ENCODE data around the gene CCNJ.

CCNJ gene

GRCh38 chr10:96053985-96054384, 10.6 kb downstream of the CCNJ start:
- DNase-seq (ENCODE audit: low spot score): no peak
- in situ Hi-C loops (cut with MboI; ENCODE audit: low sequenced_read_pairs, unreplicated experiment): no loop called here
- TF ChIP-seq CTCF (IDR thresholded peaks at IDR 0.05; ENCODE audit: borderline replicate concordance, control extremely low read depth, extremely low read depth, insufficient read depth, missing control alignments): no peak

DNA sequence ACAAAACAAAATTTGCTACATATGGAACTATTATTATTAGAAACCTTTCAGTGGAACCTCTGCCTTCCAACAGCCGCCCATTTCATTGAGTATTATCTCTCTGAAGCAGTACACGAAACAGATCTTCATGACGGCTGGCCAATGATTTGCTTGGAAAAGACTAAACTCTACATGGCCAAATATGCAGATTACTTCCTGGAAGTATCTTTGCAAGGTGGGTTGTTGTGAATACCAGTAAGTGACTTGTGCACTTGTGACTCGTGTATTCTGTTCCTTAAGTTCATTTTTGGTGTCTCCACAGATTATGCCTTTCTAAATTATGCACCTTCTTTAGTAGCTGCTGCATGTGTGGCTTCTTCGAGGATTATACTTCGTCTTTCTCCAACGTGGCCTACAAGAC, 13.4 kb downstream of the CCNJ start:
- DNase-seq (ENCODE audit: low spot score): no peak
- no peak for TF ChIP-seq CTCF (IDR thresholded peaks at IDR 0.05; ENCODE audit: borderline replicate concordance, control extremely low read depth, extremely low read depth, insufficient read depth, missing control alignments)
- in situ Hi-C loops (cut with MboI; ENCODE audit: low sequenced_read_pairs, unreplicated experiment): no loop called here

- DNase-seq (ENCODE audit: low spot score): no peak
- no peak for TF ChIP-seq CTCF (IDR thresholded peaks at IDR 0.05; ENCODE audit: borderline replicate concordance, control extremely low read depth, extremely low read depth, insufficient read depth, missing control alignments)
- in situ Hi-C loops (cut with MboI; ENCODE audit: low sequenced_read_pairs, unreplicated experiment): no loop called here
Measured at GRCh38 chr10:96061232-96061631, 17.8 kb downstream of the CCNJ start.

DNA sequence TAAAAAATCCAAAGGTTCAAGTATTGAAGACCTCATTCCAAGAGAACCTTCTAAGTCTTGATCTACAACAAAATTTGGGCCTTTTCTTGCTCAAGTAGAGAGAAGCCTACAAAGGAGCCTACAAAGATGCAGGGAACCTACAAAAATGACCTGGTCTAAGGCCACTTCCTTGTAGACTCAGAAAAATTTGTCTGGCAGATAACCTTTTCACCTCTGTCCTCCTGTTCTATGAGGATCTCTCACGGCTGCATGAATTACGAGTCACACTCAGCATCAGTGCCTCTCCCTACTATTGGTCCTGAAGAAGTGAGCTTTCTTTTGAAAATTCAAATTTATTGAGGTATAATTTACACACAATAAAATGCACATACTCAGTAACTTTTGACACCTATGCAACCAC, 29.3 kb downstream of the CCNJ start:
- DNase-seq (ENCODE audit: low spot score): no peak
- in situ Hi-C loops (cut with MboI; ENCODE audit: low sequenced_read_pairs, unreplicated experiment): no loop called here
- no peak for TF ChIP-seq CTCF (IDR thresholded peaks at IDR 0.05; ENCODE audit: borderline replicate concordance, control extremely low read depth, extremely low read depth, insufficient read depth, missing control alignments)

GRCh38 chr10:96073722-96074121, 30.3 kb downstream of the CCNJ start:
- no peak for TF ChIP-seq CTCF (IDR thresholded peaks at IDR 0.05; ENCODE audit: borderline replicate concordance, control extremely low read depth, extremely low read depth, insufficient read depth, missing control alignments)
- no peak for DNase-seq (ENCODE audit: low spot score)
- in situ Hi-C loops (cut with MboI; ENCODE audit: low sequenced_read_pairs, unreplicated experiment): no loop called here

DNA sequence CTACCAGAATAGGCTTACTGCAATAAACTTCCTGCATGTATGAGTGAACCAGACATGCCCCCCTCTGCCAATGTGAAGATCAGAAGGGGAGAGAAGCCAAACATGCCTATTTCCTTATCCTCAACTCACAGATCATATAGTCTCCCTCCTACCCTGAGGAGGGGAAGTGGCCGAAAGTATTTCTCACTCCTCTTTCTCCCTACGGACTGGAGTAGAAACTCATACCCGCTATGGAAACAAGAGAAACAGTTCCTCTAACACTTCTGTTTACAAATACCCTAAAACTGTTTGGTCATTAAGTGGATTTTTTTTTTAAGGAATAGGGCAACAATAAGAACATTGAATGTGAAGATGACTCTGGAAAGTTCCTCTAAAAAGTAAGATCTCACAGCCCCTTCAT, 31.4 kb downstream of the CCNJ start:
- in situ Hi-C loops (cut with MboI; ENCODE audit: low sequenced_read_pairs, unreplicated experiment): no loop called here
- TF ChIP-seq CTCF (IDR thresholded peaks at IDR 0.05; ENCODE audit: borderline replicate concordance, control extremely low read depth, extremely low read depth, insufficient read depth, missing control alignments): no peak
- no peak for DNase-seq (ENCODE audit: low spot score)

GRCh38 chr10:96075977-96076376, 32.6 kb downstream of the CCNJ start:
- in situ Hi-C loops (cut with MboI; ENCODE audit: low sequenced_read_pairs, unreplicated experiment): no loop called here
- TF ChIP-seq CTCF (IDR thresholded peaks at IDR 0.05; ENCODE audit: borderline replicate concordance, control extremely low read depth, extremely low read depth, insufficient read depth, missing control alignments): no peak
- DNase-seq (ENCODE audit: low spot score): no peak
